KMS-11 (cell line): ENCODE measurements around the gene HELZ.

ENCODE experiments used
- H2AFZ ChIP-seq: fragments of 200-600 bp; sonication (generic); 2 replicates; pipeline ENCODE4 v1.6.1; 2016; ENCODE audit warnings: antibody characterized with exemption, mixed run types, low read depth
- H3K27ac ChIP-seq: fragments of 200-600 bp; sonication (generic); 2 replicates; pipeline ENCODE4 v1.6.1; 2016; ENCODE audit warnings: mild to moderate bottlenecking, mixed run types
- H3K27me3 ChIP-seq: fragments of 200-600 bp; sonication (generic); 2 replicates; pipeline ENCODE4 v1.6.1; 2017; ENCODE audit warnings: mild to moderate bottlenecking, low read depth, mixed run types, moderate library complexity; ENCODE audit not compliant: insufficient read depth
- H3K36me3 ChIP-seq: fragments of 200-600 bp; sonication (generic); 2 replicates; pipeline ENCODE4 v1.6.1; 2017; ENCODE audit warnings: mild to moderate bottlenecking, mixed run types; ENCODE audit not compliant: insufficient read depth
- H3K4me1 ChIP-seq: fragments of 200-600 bp; sonication (generic); 2 replicates; pipeline ENCODE4 v1.6.1; 2016; ENCODE audit warnings: mild to moderate bottlenecking, low read depth, mixed run types; ENCODE audit not compliant: poor library complexity, severe bottlenecking
- H3K4me2 ChIP-seq: fragments of 200-600 bp; sonication (generic); 2 replicates; pipeline ENCODE4 v1.7.0; 2016; ENCODE audit warnings: mild to moderate bottlenecking, mixed run types
- H3K4me3 ChIP-seq: fragments of 200-600 bp; sonication (generic); IDR thresholded peaks from 2 replicates; pipeline ENCODE4 v1.6.1; 2017; ENCODE audit warnings: low read depth, low read length, mixed read lengths; ENCODE audit not compliant: insufficient read depth
- H3K79me2 ChIP-seq: fragments of 200-600 bp; sonication (generic); 2 replicates; pipeline ENCODE4 v1.6.1; 2016; ENCODE audit warnings: low read depth, mixed run types; ENCODE audit not compliant: insufficient read depth
- H3K9ac ChIP-seq: fragments of 200-600 bp; sonication (generic); 2 replicates; pipeline ENCODE4 v1.6.1; 2016; ENCODE audit warnings: mild to moderate bottlenecking, mixed run types
- H4K20me1 ChIP-seq: fragments of 200-600 bp; sonication (generic); 2 replicates; pipeline ENCODE4 v1.6.1; 2016; ENCODE audit warnings: mild to moderate bottlenecking, mixed run types; ENCODE audit not compliant: insufficient read depth
- TF ChIP-seq, protein P1 (sequence below): fragments of 200-600 bp; sonication (generic); conservative IDR thresholded peaks from 2 replicates; pipeline ENCODE4 v1.6.1; 2017; ENCODE audit warnings: low read depth, mild to moderate bottlenecking, antibody characterized with exemption, low read length, moderate library complexity, mixed read lengths

The HELZ gene

DNA sequence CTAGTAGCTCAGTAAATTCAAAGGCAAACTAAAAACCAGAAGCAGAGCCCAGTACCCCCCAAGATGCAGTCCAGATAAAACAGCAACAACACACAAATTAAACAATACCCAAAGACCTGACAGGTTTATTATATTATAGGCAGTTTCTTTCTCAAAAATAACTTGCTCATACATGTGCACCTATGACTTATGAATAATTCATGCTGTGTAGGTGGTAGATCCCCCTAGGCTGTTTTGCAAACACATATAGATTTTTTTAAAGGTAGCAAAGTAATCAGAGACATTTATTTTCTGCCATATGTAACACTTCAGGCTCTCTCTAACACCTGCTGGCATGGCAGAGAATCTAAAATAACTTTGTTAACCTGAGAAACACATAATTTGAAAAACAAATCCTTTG lies 173.4 kb downstream of the HELZ start:
- Histone ChIP-seq H3K27me3 (no peaks in the 10 kb centered on the region), H3K4me3 (no peak overlapping the region), H3K79me2 (no peaks in the 10 kb centered on the region), H3K9ac (no peak overlapping the region), H4K20me1 (no peaks in the 10 kb centered on the region), H3K4me1 (no peaks in the 10 kb centered on the region), H3K27ac (no peak overlapping the region), H3K4me2 (no peak overlapping the region), H2AFZ (no peak overlapping the region), H3K36me3 (0 out of 2 replicates have a peak, but pooled peaks cover under 1% of the 10 kb centered on the region)
- TF ChIP-seq, protein P1, sequence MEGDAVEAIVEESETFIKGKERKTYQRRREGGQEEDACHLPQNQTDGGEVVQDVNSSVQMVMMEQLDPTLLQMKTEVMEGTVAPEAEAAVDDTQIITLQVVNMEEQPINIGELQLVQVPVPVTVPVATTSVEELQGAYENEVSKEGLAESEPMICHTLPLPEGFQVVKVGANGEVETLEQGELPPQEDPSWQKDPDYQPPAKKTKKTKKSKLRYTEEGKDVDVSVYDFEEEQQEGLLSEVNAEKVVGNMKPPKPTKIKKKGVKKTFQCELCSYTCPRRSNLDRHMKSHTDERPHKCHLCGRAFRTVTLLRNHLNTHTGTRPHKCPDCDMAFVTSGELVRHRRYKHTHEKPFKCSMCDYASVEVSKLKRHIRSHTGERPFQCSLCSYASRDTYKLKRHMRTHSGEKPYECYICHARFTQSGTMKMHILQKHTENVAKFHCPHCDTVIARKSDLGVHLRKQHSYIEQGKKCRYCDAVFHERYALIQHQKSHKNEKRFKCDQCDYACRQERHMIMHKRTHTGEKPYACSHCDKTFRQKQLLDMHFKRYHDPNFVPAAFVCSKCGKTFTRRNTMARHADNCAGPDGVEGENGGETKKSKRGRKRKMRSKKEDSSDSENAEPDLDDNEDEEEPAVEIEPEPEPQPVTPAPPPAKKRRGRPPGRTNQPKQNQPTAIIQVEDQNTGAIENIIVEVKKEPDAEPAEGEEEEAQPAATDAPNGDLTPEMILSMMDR = no peak

DNA sequence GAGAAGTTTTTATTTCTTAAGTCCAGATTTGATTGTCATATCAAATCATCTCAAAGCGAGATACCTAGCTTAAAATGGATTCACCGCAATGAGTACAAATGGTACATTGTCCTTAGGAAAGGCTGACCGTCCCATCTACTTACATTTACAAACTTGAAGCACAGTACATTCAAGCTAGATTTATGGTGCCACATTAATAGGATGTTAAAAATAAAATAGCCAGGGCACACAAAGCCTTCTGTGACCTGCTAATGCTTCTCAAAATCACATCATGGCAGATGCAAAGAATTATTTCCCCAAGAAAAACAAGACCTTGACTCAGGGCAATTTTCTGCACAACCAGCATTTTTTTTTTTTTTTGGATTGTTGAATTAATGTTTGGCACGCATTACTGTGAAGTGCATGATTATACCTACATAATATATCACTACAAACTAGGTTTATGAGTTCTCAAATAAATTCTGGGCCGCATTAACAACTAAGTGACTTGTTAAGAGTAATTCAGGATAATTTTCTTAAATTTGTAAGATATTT lies 175.3 kb downstream of the HELZ start:
- no peaks in the 10 kb centered on the region for H3K4me1 ChIP-seq
- TF ChIP-seq, protein P1 = no peak
- H3K27me3 ChIP-seq = no peaks in the 10 kb centered on the region
- H3K79me2 ChIP-seq = no peaks in the 10 kb centered on the region
- no peak overlapping the region for H2AFZ ChIP-seq
- no peak overlapping the region for H3K9ac ChIP-seq
- no peak overlapping the region for H3K27ac ChIP-seq
- H3K4me3 ChIP-seq = no peak overlapping the region
- H3K4me2 ChIP-seq = no peak overlapping the region
- no peaks in the 10 kb centered on the region for H4K20me1 ChIP-seq
- H3K36me3 ChIP-seq = no peaks in the 10 kb centered on the region

DNA sequence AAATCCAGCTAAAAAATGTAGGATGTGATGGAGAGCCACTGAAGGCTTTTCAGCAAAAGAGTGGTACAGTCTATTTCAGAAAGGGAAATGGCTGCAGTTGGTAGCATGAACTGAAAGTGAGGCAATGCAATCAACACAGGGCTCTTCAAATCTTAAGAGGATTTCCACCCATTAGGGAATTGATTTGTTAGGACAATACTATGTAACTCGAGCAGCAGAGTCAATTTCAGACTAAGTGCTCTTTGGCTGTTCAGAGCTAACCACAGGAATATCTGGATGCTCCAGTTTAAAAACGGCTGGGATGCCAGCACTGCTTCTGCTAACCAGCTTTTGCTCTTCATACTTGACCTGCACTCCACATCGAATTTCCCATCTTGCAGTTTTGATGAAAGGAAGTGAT lies 176.0 kb downstream of the HELZ start:
- TF ChIP-seq, protein P1 = no peak
- Histone ChIP-seq H3K79me2 (no peaks in the 10 kb centered on the region), H3K9ac (no peak overlapping the region)

DNA sequence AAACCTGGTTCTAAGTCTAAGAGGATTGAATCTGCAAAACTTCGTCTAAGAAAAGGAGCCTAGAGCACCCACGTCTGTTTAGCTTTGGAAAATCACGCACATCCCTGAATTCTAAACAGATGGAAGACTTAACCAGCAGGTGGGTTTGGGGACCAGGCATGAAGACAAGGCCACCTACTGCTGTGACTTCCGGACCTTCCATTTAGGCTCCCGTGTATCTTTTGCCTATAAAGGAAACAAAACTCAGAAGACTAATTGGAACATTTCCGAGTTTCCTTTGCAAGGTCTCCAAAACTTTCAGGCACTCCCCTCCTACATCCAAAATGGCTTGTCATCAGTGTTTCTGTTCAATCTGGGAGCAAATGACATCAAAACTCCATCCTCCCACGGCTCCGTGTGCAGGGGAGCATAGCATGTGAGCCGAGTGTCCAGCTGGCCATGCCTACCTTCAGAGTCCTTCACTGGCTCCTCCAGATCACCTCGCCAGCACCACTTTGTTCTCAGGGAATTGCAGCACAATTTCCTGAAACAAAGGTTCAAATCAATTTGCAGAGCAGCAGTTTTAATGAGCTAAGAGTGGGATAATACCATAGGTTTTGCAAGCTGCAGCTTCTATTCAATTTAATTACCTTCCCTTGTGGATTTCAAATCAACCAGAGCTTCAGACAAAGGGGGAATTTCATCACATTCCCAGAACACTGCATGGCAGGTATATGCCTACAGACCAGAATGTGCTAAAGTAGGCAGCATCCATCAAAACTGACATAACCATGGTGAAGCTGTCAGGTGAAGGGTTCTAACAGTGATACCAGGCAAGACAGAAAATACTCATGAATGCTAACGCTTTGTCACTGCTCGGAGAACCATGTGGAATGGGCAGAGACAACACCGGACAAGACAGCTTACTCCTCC lies 177.2 kb downstream of the HELZ start:
- no peaks in the 10 kb centered on the region for H4K20me1 ChIP-seq
- TF ChIP-seq, protein P1 = no peak
- H3K27me3 ChIP-seq = no peaks in the 10 kb centered on the region
- no peak overlapping the region for H3K9ac ChIP-seq
- no peak overlapping the region for H2AFZ ChIP-seq
- H3K4me1 ChIP-seq = no peaks in the 10 kb centered on the region
- H3K36me3 ChIP-seq = no peaks in the 10 kb centered on the region
- no peak overlapping the region for H3K4me3 ChIP-seq
- H3K27ac ChIP-seq = no peak overlapping the region
- H3K79me2 ChIP-seq = no peaks in the 10 kb centered on the region
- no peak overlapping the region for H3K4me2 ChIP-seq

More for the DNA sequence above, 176.0 kb downstream of the HELZ start:
- no peak overlapping the region for H3K4me2 ChIP-seq
- no peaks in the 10 kb centered on the region for H3K4me1 ChIP-seq
- no peak overlapping the region for H2AFZ ChIP-seq
- H4K20me1 ChIP-seq = no peaks in the 10 kb centered on the region
- no peak overlapping the region for H3K27ac ChIP-seq
- no peak overlapping the region for H3K4me3 ChIP-seq
- H3K27me3 ChIP-seq = no peaks in the 10 kb centered on the region
- no peaks in the 10 kb centered on the region for H3K36me3 ChIP-seq
